B cell (primary cell): ENCODE measurements around the gene ELL3. TPM values are rescaled to one million over a fixed set of nuclear protein-coding genes. Genes with fewer than 3 reads are reported as not detected.

ENCODE experiments used
- ATAC-seq: fragments of 200-7000 bp; cut with Tn5 transposase; one replicate; pipeline ENCODE4 v1.10.0; 2021; ENCODE audit warnings: low read depth, mild to moderate bottlenecking, moderate number of reproducible peaks, moderate library complexity
- CTCF ChIA-PET: fragments of 350-600 bp; sonication (Branson Sonifier 250); formaldehyde crosslinking; loops from one replicate; lab custom pipeline; 2021; ENCODE audit warnings: antibody characterized with exemption, inconsistent platforms; lab: Charles Lee
- POLR2A ChIA-PET: fragments of 350-600 bp; sonication (Branson Sonifier 250); formaldehyde crosslinking; loops from one replicate; lab custom pipeline; 2021; ENCODE audit warnings: antibody characterized with exemption; lab: Charles Lee
- DNase-seq: peaks from one replicate; pipeline ENCODE4 v3.0.0; 2013
- H2AFZ ChIP-seq: 2 replicates; pipeline ENCODE4 v1.6.1; 2012; ENCODE audit warnings: mild to moderate bottlenecking, low read depth, low read length; ENCODE audit not compliant: insufficient read depth, poor library complexity, severe bottlenecking
- H3K27ac ChIP-seq, 2 donors: 1 replicate in 1 of 2; 2 replicates in 1 of 2; pipeline ENCODE4 v1.5.1; 2012 to 2013; ENCODE audit warnings: low read length in 2 of 2, mild to moderate bottlenecking in 2 of 2, moderate library complexity in 1 of 2
- H3K27me3 ChIP-seq, 4 experiments: fragments of 200-600 bp in 1 of 4; sonication (generic) in 1 of 4; replicated peaks in 1 of 4; 1 replicate in 2 of 4; 2 replicates in 2 of 4; pipeline versions ENCODE4 v1.6.1 to v1.7.0; 2013 to 2016; ENCODE audit warnings: low read length in 3 of 4, mild to moderate bottlenecking in 2 of 4, mixed read lengths in 1 of 4, moderate library complexity in 1 of 4; ENCODE audit not compliant: insufficient read depth in 4 of 4, control insufficient read depth in 3 of 4; ENCODE audit errors: control extremely low read depth in 1 of 4
- H3K36me3 ChIP-seq, 2 experiments: replicated peaks in 1 of 2; 1 replicate in 1 of 2; 2 replicates in 1 of 2; pipeline versions ENCODE4 v1.6.1 to v1.7.1; 2013; ENCODE audit warnings: low read length in 1 of 2; ENCODE audit not compliant: insufficient read depth in 2 of 2, control insufficient read depth in 1 of 2; ENCODE audit errors: control extremely low read depth in 1 of 2, extremely low read depth in 1 of 2
- H3K4me1 ChIP-seq, 2 donors: fragments of 200-600 bp in 1 of 2; sonication (generic) in 1 of 2; 1 replicate in 1 of 2; 2 replicates in 1 of 2; pipeline versions ENCODE4 v1.5.1 to v1.6.1; 2013 to 2017; ENCODE audit warnings: low read length in 2 of 2; ENCODE audit not compliant: control insufficient read depth in 2 of 2, insufficient read depth in 2 of 2
- H3K4me2 ChIP-seq: replicated peaks from 2 replicates; pipeline ENCODE3; 2012; ENCODE audit warnings: mild to moderate bottlenecking, low read depth, low read length; ENCODE audit not compliant: poor library complexity, severe bottlenecking
- H3K4me3 ChIP-seq, 5 experiments: fragments of 200-600 bp in 1 of 5; sonication (generic) in 1 of 5; 1 replicate in 3 of 5; 2 replicates in 2 of 5; pipeline versions ENCODE4 v1.5.1 to v1.7.0; 2011 to 2016; ENCODE audit warnings: low read length in 4 of 5, mild to moderate bottlenecking in 4 of 5, low read depth in 2 of 5, control low read depth in 1 of 5, moderate library complexity in 1 of 5; ENCODE audit not compliant: insufficient read depth in 1 of 5; ENCODE audit errors: control extremely low read depth in 1 of 5, extremely low read depth in 1 of 5
- H3K79me2 ChIP-seq: fragments of 200-600 bp; sonication (generic); one replicate; pipeline ENCODE4 v1.6.0; 2016; ENCODE audit warnings: low read length; ENCODE audit not compliant: control insufficient read depth, insufficient read depth
- H3K9ac ChIP-seq: fragments of 200-600 bp; sonication (generic); 2 replicates; pipeline ENCODE4 v1.6.1; 2017; ENCODE audit warnings: mild to moderate bottlenecking, low read length, moderate library complexity
- H3K9me3 ChIP-seq, 3 donors: one replicate each; pipeline versions ENCODE4 v1.6.1 to v1.7.1; 2013; ENCODE audit warnings: low read length in 2 of 3; ENCODE audit not compliant: control insufficient read depth in 2 of 3, insufficient read depth in 1 of 3; ENCODE audit errors: control extremely low read depth in 1 of 3
- H4K20me1 ChIP-seq: 2 replicates; pipeline ENCODE4 v1.6.0; 2012; ENCODE audit warnings: mild to moderate bottlenecking, low read length; ENCODE audit not compliant: insufficient read depth, control insufficient read depth, poor library complexity, severe bottlenecking
- H3K27ac Mint-ChIP-seq: one replicate; pipeline ENCODE4 v1.8.0; 2021; ENCODE audit warnings: mixed read lengths
- H3K27me3 Mint-ChIP-seq: one replicate; pipeline ENCODE4 v1.8.0; 2021; ENCODE audit warnings: mixed read lengths
- H3K4me1 Mint-ChIP-seq: one replicate; pipeline ENCODE4 v1.8.0; 2021; ENCODE audit warnings: mixed read lengths
- H3K4me3 Mint-ChIP-seq: one replicate; pipeline ENCODE4 v1.8.0; 2021; ENCODE audit warnings: mixed read lengths
- H3K9me3 Mint-ChIP-seq: one replicate; pipeline ENCODE4 v1.8.0; 2022; ENCODE audit warnings: mixed read lengths; ENCODE audit not compliant: insufficient read depth
- CTCF ChIP-seq: fragments of 200-600 bp; IDR thresholded peaks from one replicate; pipeline ENCODE4 v1.8.0; 2022; ENCODE audit warnings: antibody characterized with exemption, mild to moderate bottlenecking
- EZH2 ChIP-seq: IDR thresholded peaks from 2 replicates; pipeline ENCODE4 v1.6.1; 2012; ENCODE audit warnings: borderline replicate concordance, low read depth, mild to moderate bottlenecking, moderate library complexity, low read length; ENCODE audit not compliant: insufficient read depth, poor library complexity, severe bottlenecking
- WGBS: methylation state at CpG from one replicate; pipeline ENCODE4 v1.1.5; 2013; ENCODE audit warnings: missing lambda C conversion rate; ENCODE audit not compliant: insufficient coverage; 5-methylcytosine and 5-hydroxymethylcytosine counted together
- intact Hi-C: fragments of 100-400 bp; cut with micrococcal nuclease; formaldehyde crosslinking; loops from one replicate; pipeline ENCODE4 v1.10.0; 2022
- polyA plus RNA-seq: library from polyadenylated mRNA; depleted of rRNA; stranded (reverse); fragments of >200 nt; gene quantifications from 2 replicates; pipeline ENCODE4 v1.2.3, GENCODE V29; 2012
- total RNA-seq, 2 donors: library from RNA; stranded (reverse); fragments of 120-200 nt in 1 of 2; gene quantifications; 1 replicate in 1 of 2; 2 replicates in 1 of 2; pipeline versions ENCODE4 v1.2.3 to v1.2.4, GENCODE V29; 2013 to 2022

Gene ELL3
- total and polyA plus RNA-seq, 2 donors (not counting 1 experiment from before 2014, with no cell fraction given) = 22.0 to 88.8 TPM

DNA sequence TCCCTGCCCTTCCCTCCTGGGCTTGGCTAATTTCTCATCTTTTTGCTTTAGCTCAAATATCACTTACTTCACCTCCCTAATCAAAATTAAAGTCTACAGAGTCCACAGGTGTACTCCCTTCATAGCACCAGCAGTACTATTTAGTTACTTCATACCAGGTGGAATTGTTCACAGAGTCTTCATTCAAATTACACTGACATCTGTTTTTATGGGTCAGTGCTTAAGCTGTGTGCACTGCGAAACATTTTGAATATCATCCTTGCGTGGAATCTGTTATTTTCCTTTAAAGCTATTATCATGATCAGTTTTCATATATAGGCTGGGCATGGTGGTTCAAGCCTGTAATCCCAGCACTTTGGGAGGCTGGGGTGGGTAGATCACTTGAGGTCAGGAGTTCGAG, 12.6 kb upstream of the ELL3 start:
- H3K4me1 Mint-ChIP-seq = peaks cover 49% of the 10 kb centered on the region
- CTCF ChIA-PET = interaction anchor here (1.1 to 8.7 kb wide), 5 partner anchors 8 to 35 kb away, joined by 4 to 150 read pairs (median 5); partner anchors contain the start of genes ELL3, MFAP1 and SERINC4

More for the DNA sequence above, 12.6 kb upstream of the ELL3 start:
- intact Hi-C loops = no loop called here
- Histone ChIP-seq H3K36me3 (peaks cover 0 to 14% of the 10 kb centered on the region in 2 experiments), H3K79me2 (peaks cover 37% of the 10 kb centered on the region), H2AFZ (no peak overlapping the region), H3K27ac (peak overlapping the region; percentile 71 to 75), H3K27me3 (no peaks in the 10 kb centered on the region), H3K4me1 (peaks cover 37 to 64% of the 10 kb centered on the region in 2 donors), H4K20me1 (peaks cover 15% of the 10 kb centered on the region), H3K9me3 (peaks cover 0 to 6% (median 0%) of the 10 kb centered on the region in 3 donors), H3K9ac (no peak overlapping the region), H3K4me3 (peak overlapping the region in 1 of 5 experiments; percentile 9), H3K4me2 (peak overlapping the region; percentile 43)
- Mint-ChIP-seq H3K4me3 (peak overlapping the region; percentile 77), H3K27ac (peak overlapping the region; percentile 87), H3K9me3 (no peaks in the 10 kb centered on the region), H3K27me3 (no peaks in the 10 kb centered on the region)
- TF ChIP-seq CTCF = no peak
- TF ChIP-seq EZH2 = no peak
- DNase-seq (peak; percentile 79), ATAC-seq (peak; percentile 17)
- POLR2A ChIA-PET = interaction anchor here (0.7 to 5.3 kb wide), 4 partner anchors 11 to 40 kb away, joined by 3 to 72 read pairs (median 3); partner anchors contain the start of genes ELL3 and HYPK
- 20% methylated on average over 1 of the region's 3 CpGs for WGBS
